NCI-H128 (cell line): ENCODE results near the gene THY1.
"Not testable (repeated sequence)": the region's sequence is repeated elsewhere in the genome, so short reads cannot be mapped to it uniquely, and the experiment has no call there.

Experiments
- DNase-seq: peaks from one replicate; lab custom pipeline; 2025; ENCODE audit not compliant: unreplicated experiment; lab: John Stamatoyannopoulos, UW

Gene THY1

GRCh38 chr11:119422809-119423508, at the start of gene THY1:
Gene THY1 (minus strand): TSS chr11:119423172. CDS start chr11:119420905, 2,267 bp downstream.
- no peak for DNase-seq

GRCh38 chr11:119472186-119472855, 49.3 kb upstream of the THY1 start:
- DNase-seq = no peak

DNA sequence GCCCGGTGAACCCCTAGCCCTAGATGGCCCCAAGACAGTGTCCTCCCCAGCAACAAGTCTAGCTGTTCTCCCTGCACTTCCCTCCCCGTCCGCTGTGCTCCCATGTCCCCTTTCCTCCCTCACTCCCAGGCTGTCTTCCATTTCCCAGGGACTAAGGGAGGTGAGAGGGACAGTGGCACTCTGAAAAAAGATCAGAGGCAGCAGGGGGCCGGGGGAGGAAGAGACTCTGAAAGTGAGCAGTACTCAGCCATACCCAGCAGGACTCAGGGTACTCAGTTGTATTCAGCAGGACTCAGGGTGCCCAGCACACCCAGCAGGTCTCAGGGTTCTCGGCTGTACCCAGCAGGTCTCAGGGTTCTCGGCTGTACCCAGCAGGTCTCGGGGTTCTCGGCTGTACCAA, 48.4 kb upstream of the THY1 start:
- DNase-seq = no peak

- no peak for DNase-seq
These were observed 47.6 kb upstream of the THY1 start for GRCh38 chr11:119470317-119471291.

- no peak for DNase-seq
These were observed 46.5 kb upstream of the THY1 start for GRCh38 chr11:119469506-119469905.

DNA sequence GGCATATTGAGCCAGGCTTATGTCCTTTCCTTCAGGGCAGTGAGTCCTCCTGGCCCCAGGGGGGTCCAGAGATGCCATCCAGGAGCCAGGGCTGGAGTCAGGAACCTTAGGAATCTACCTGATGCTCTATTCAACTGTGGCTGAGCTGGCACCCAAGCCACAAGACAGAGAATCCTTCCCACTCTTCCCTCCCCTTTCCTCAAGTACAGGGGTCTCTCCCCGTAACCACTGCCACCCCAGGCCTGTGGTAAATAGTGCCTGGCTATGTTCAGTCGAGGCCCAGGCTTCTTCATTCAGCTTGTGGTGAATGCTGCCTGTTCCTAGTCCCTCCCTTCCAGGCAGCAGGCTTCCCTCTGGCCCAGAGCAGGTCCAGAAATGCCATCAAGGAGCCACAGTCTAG, 45.5 kb upstream of the THY1 start:
- DNase-seq = no peak

GRCh38 chr11:119461229-119461963, 38.4 kb upstream of the THY1 start:
- DNase-seq = no peak

- DNase-seq = no peak
These were observed 37.6 kb upstream of the THY1 start for GRCh38 chr11:119460582-119460981.

DNA sequence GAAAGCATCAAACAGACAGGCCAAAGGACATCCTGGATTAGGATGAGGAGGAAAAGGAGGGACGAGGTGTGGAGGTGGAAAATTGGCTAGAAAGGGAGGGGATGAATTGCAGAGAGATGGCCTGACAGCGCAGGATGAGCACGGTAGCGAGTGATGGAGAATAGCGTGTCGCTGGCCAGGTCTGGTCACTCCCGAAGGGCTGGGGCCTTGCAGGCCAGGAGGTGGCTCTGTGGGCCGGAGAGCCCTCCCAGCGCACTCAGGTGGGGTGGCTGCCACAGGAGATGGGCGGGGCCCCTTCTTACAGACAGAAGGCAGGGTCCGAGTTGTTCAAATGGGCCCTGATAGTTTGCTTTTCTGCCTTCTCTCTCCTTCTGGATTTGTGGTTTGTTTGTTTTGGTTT, 37.1 kb upstream of the THY1 start:
- no peak for DNase-seq

DNA sequence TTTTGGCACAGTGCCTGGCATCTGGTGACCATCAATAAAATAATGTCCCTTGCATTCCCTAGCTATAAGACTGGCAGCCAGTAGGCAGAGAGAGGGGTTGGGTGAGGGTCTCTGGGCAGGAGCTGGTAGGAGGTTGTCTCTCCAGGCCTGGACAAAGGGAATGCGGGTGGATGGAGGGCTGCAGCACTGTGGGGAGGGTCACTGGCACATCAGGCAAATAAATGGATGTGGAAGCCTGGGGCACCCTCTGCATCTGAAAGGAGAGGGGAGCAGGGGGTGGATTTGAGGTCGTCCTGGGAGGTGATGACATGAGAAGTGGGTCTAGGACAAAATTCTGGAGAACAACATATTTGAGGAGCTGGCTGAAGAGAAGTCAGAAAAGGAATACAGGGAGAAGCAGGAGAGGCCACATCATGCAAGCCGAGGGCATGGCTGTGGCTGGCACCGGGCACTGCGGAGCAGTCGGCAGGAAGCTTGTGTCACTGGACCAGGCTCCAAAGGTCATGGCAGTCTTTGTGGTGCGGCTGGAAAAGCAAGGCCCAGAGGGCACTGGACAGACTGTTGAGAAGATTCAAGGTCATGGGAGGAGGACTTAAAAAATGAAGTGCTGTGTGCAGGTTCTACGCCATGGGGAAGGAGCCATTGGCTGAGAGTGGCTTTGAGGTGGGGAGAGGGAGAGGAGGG, 36.5 kb upstream of the THY1 start:
- no peak for DNase-seq

DNA sequence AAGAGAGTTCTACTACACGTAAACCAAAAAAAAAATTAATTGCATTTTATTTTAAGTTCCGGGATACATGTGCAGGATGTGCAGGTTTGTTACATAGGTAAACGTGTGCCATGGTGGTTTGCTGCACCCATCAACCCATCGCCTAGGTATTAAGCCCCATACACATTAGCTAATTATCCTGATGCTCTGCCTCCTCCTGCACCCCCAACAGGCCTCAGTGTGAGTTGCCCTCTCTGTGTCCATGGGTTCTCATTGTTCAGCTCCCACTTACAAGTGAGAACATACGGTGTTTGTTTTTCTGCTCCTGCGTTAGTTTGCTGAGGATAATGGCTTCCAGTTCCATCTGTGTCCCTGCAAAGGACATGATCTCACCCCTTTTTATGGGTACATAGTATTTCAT, 32.7 kb upstream of the THY1 start:
- not testable (repeated sequence) for DNase-seq

DNA sequence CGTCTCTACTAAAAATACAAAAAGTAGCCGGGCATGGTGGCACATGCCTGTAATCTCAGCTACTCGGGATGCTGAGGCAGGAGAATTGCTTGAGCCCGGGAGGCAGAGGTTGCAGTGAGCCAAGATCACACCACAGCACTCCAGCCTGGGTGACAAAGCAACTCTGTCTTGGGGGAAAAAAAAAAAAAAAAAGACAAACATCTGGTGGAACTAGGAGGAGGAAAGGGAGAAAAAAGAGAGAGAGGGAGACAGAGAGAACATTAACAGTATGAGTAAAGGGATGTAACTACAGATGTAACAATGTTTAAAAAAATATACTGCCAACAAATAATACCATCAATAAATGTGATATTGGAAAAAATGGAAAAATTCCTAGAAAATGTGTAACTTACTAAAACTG, 32.3 kb upstream of the THY1 start:
- DNase-seq = not testable (repeated sequence)

DNA sequence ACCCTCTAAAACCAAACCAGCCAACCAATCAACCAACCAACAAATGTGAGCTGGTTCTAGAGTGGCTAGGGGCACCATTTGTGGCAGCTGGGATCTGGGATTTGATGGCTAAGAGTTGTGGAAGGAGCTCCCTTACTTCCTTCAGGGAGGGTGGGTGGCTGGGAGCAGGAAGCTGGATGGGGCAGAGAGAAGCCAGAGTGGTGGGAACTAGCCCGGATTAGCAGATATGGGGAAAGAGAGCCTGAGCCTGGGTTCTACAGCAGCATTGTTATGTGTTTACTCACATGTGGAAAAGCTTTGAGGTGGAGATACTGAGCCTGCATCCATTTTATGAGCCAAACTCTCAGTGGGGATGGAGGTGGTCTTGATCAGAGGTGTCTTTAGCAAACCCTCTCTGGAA, 30.9 kb upstream of the THY1 start:
- no peak for DNase-seq

- DNase-seq = no peak
These were observed 27.8 kb upstream of the THY1 start for GRCh38 chr11:119450590-119451326.

GRCh38 chr11:119449498-119449897, 26.5 kb upstream of the THY1 start:
- no peak for DNase-seq

GRCh38 chr11:119448380-119448779, 25.4 kb upstream of the THY1 start:
- DNase-seq = no peak

GRCh38 chr11:119447664-119448242, 24.8 kb upstream of the THY1 start:
- DNase-seq = no peak

DNA sequence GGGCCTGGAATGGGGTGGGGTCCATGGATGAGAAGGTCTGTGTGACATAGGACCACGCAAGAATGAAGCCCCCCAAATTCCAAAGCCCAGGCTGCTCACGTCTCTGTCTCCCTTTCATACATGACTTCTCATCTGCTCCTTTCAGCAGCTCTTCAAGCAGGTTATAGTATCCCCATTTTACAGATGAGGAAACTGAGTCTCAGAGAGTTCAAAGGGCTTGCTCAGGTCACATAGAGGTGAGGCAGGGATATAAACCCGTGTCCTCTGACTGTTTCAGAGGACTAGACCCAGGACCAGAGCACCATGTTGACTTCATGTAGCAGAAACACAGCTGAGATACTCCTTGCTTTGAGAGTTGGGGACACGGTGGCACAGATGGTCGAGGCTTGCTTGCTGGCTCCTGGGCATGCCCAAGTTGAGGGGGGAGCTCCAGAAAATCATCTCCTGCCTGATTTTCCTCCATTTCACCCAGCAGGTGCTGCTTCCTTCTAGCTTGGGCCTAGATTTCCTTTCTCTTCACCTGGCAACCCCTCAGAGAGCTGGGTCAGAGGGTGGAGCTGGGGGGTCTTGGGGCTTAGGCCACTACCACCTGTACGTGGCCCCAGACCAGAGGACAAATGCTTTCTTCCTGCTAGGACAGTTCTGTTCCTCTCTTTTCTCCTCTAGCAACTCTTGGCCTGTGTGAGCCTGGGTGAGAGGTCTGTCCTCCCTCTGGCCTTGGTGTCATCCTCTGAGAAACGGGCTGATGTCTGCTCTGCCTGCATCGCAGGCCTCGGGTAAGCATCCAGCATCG, 24.1 kb upstream of the THY1 start:
- no peak for DNase-seq

- DNase-seq = no peak
These were observed 23.5 kb upstream of the THY1 start for GRCh38 chr11:119446434-119446833.
